ENCODE data around the gene AGBL2. TPM values are rescaled to one million over a fixed set of nuclear protein-coding genes. Genes with fewer than 3 reads are reported as not detected.

Gene AGBL2
- total RNA-seq, 1 experiment from 2014 or later = not detected

- Histone ChIP-seq H3K79me2 (ENCODE audit: insufficient read depth, low read length) (no peaks in the 10 kb centered on the region), H3K4me3 (replicated peaks in 1 of 2; ENCODE audit: low read depth in 1 of 2, low read length in 2 of 2) (no peak overlapping the region), H3K9me2 (ENCODE audit: insufficient read depth) (no peaks in the 10 kb centered on the region), H3K9ac (ENCODE audit: low read length) (no peak overlapping the region), H3K4me1 (ENCODE audit: control insufficient read depth in 1 of 2, insufficient read depth in 2 of 2, low read length in 2 of 2) (peaks cover 0 to 27% of the 10 kb centered on the region in 2 experiments; a peak in 3 of 4 replicates), H3K27ac (ENCODE audit: low read depth, low read length) (no peak overlapping the region), H4K20me1 (ENCODE audit: insufficient read depth) (no peaks in the 10 kb centered on the region), H3K36me3 (ENCODE audit: control insufficient read depth in 1 of 2, insufficient read depth in 2 of 2, low read length in 2 of 2) (no peaks in the 10 kb centered on the region), H3K4me2 (ENCODE audit: low read length) (no peak overlapping the region), H2AFZ (ENCODE audit: low read depth, low read length, poor library complexity, severe bottlenecking) (no peak overlapping the region), H3K9me3 (ENCODE audit: control insufficient read depth in 1 of 2, insufficient read depth in 1 of 2, low read depth in 1 of 2, low read length in 2 of 2) (no peaks in the 10 kb centered on the region), H3K27me3 (ENCODE audit: insufficient read depth, low read length) (no peaks in the 10 kb centered on the region)
- BruUV-seq (replicated peaks) = no TSS peak
- intact Hi-C loops (cut with micrococcal nuclease) = no loop called here
- ATAC-seq (no peak), DNase-seq (ENCODE audit: low read depth, low spot score) (no peak)
- POLR2A ChIA-PET = no interaction called here
- no peak for TF ChIP-seq CBX3 (IDR thresholded peaks at IDR 0.05; ENCODE audit: low read depth)
- TF ChIP-seq ZBTB33 (IDR thresholded peaks at IDR 0.05; ENCODE audit: extremely low read depth, insufficient replicate concordance, low read length) = no peak
- TF ChIP-seq CTCF (IDR thresholded peaks at IDR 0.05 in 2 of 3, conservative IDR thresholded peaks at IDR 0.05 in 1 of 3; ENCODE audit: borderline replicate concordance in 1 of 3, insufficient read depth in 1 of 3, low read depth in 2 of 3, low read length in 2 of 3) = no peak
- no peak for TF ChIP-seq FOSL1 (IDR thresholded peaks at IDR 0.05; ENCODE audit: low read depth)
- TF ChIP-seq TCF7L2 (IDR thresholded peaks at IDR 0.05; ENCODE audit: borderline replicate concordance, extremely low read depth, insufficient read depth, insufficient read length) = no peak
- TF ChIP-seq YY1 (IDR thresholded peaks at IDR 0.05; ENCODE audit: extremely low read depth, insufficient replicate concordance, low read depth, low read length) = no peak
- no peak for TF ChIP-seq SRF (IDR thresholded peaks at IDR 0.05; ENCODE audit: low read depth)
- no peak for TF ChIP-seq POLR2A (IDR thresholded peaks at IDR 0.05; ENCODE audit: borderline replicate concordance, extremely low read depth, insufficient read depth, insufficient read length)
- no peak for TF ChIP-seq REST (IDR thresholded peaks at IDR 0.05; ENCODE audit: low read depth)
- RAD21 ChIA-PET (ENCODE audit: low non-redundant PET in 1 of 2, low total read pairs in 2 of 2, uncharacterized antibody in 2 of 2, unreplicated experiment in 2 of 2) = no interaction called here
- CTCF ChIA-PET = no interaction called here
Measured at GRCh38 chr11:47661245-47661644, 53.9 kb downstream of the AGBL2 start.
